Endothelial cell of hepatic sinusoid (primary cell): ENCODE data around the gene LEPR.
"Not testable (repeated sequence)": the region's sequence is repeated elsewhere in the genome, so short reads cannot be mapped to it uniquely, and the experiment has no call there.

ENCODE experiments used
- in situ Hi-C: cut with HindIII; loops from 2 replicates; pipeline ENCODE4 v1.10.0; 2017; ENCODE audit warnings: low sequenced_read_pairs

The LEPR gene

GRCh38 chr1:65434255-65434654, 13.8 kb downstream of the LEPR start:
- in situ Hi-C loops = no loop called here

- in situ Hi-C loops = no loop called here
Measured at GRCh38 chr1:65434760-65435159, 14.3 kb downstream of the LEPR start.

- in situ Hi-C loops = no loop called here
Measured at GRCh38 chr1:65435987-65436386, 15.5 kb downstream of the LEPR start.

GRCh38 chr1:65437616-65438015, 17.1 kb downstream of the LEPR start:
- in situ Hi-C loops = no loop called here

GRCh38 chr1:65440322-65440900, 19.9 kb downstream of the LEPR start:
- in situ Hi-C loops = loop anchor here (10.0 kb wide), 1 partner anchor 244 kb away; no protein-coding TSS in a partner anchor

- in situ Hi-C loops = loop anchor here (10.0 kb wide), 1 partner anchor 244 kb away; no protein-coding TSS in a partner anchor
Measured at GRCh38 chr1:65440915-65441314, 20.4 kb downstream of the LEPR start.

- in situ Hi-C loops = loop anchor here (10.0 kb wide), 1 partner anchor 243 kb away; no protein-coding TSS in a partner anchor
Measured at GRCh38 chr1:65441464-65441863, 21.0 kb downstream of the LEPR start.

- in situ Hi-C loops = loop anchor here (10.0 kb wide), 1 partner anchor 242 kb away; no protein-coding TSS in a partner anchor
Measured at GRCh38 chr1:65442442-65442841, 22.0 kb downstream of the LEPR start.

GRCh38 chr1:65443647-65444046, 23.2 kb downstream of the LEPR start:
- in situ Hi-C loops = loop anchor here (10.0 kb wide), 1 partner anchor 241 kb away; no protein-coding TSS in a partner anchor

GRCh38 chr1:65444128-65444640, 23.7 kb downstream of the LEPR start:
- in situ Hi-C loops = loop anchor here (10.0 kb wide), 1 partner anchor 241 kb away; no protein-coding TSS in a partner anchor

GRCh38 chr1:65445837-65446236, 25.4 kb downstream of the LEPR start:
- in situ Hi-C loops = loop anchor here (10.0 kb wide), 1 partner anchor 239 kb away; no protein-coding TSS in a partner anchor

- in situ Hi-C loops = loop anchor here (10.0 kb wide), 1 partner anchor 235 kb away; no protein-coding TSS in a partner anchor
Measured at GRCh38 chr1:65449214-65449823, 28.9 kb downstream of the LEPR start.

- in situ Hi-C loops = not testable (repeated sequence)
Measured at GRCh38 chr1:65455678-65456077, 35.2 kb downstream of the LEPR start.

GRCh38 chr1:65456481-65456880, 36.0 kb downstream of the LEPR start:
- in situ Hi-C loops = no loop called here

- in situ Hi-C loops = no loop called here
Measured at GRCh38 chr1:65457868-65458267, 37.4 kb downstream of the LEPR start.

- in situ Hi-C loops = no loop called here
Measured at GRCh38 chr1:65458730-65459396, 38.4 kb downstream of the LEPR start.

GRCh38 chr1:65459397-65459768, 38.9 kb downstream of the LEPR start:
- in situ Hi-C loops = no loop called here

GRCh38 chr1:65465837-65466236, 45.4 kb downstream of the LEPR start:
- in situ Hi-C loops = not testable (repeated sequence)

GRCh38 chr1:65467536-65467935, 47.1 kb downstream of the LEPR start:
- in situ Hi-C loops = no loop called here

GRCh38 chr1:65469126-65469888, 48.8 kb downstream of the LEPR start:
- in situ Hi-C loops = no loop called here

GRCh38 chr1:65469889-65470340, 49.4 kb downstream of the LEPR start:
- in situ Hi-C loops = no loop called here
